HG02885 (cell line): ENCODE measurements around the gene SSH2.

ENCODE experiments used
- ATAC-seq: cut with Tn5 transposase; IDR thresholded peaks from one replicate; pipeline ENCODE4 v1.9.1; 2021; ENCODE audit warnings: mild to moderate bottlenecking; ENCODE audit not compliant: unreplicated experiment, poor library complexity

Gene SSH2

GRCh38 chr17:29718446-29719039 lies 211.5 kb downstream of the SSH2 start:
- ATAC-seq, result no peak

- ATAC-seq, result no peak
Measured at GRCh38 chr17:29717817-29718216, 212.2 kb downstream of the SSH2 start.

- ATAC-seq, result no peak
Measured at GRCh38 chr17:29716566-29716965, 213.5 kb downstream of the SSH2 start.

GRCh38 chr17:29715680-29716079 lies 214.3 kb downstream of the SSH2 start:
- ATAC-seq, result no peak

GRCh38 chr17:29714146-29714545 lies 215.9 kb downstream of the SSH2 start:
- no peak for ATAC-seq

- ATAC-seq, result no peak
Measured at GRCh38 chr17:29713626-29714025, 216.4 kb downstream of the SSH2 start.

GRCh38 chr17:29711588-29712385 lies 218.2 kb downstream of the SSH2 start:
- ATAC-seq, result no peak

GRCh38 chr17:29710891-29711418 lies 219.1 kb downstream of the SSH2 start:
- ATAC-seq, result no peak

- ATAC-seq, result no peak
Measured at GRCh38 chr17:29710520-29710884, 219.5 kb downstream of the SSH2 start.

- ATAC-seq, result no peak
Measured at GRCh38 chr17:29709866-29710519, 220.0 kb downstream of the SSH2 start.

- ATAC-seq, result peak; percentile 4
Measured at GRCh38 chr17:29707212-29707571, 222.8 kb downstream of the SSH2 start.

GRCh38 chr17:29706045-29706431 lies 224.0 kb downstream of the SSH2 start:
- ATAC-seq, result no peak

- ATAC-seq, result no peak
Measured at GRCh38 chr17:29705386-29705785, 224.6 kb downstream of the SSH2 start.

- ATAC-seq, result no peak
Measured at GRCh38 chr17:29699283-29699682, 230.7 kb downstream of the SSH2 start.

GRCh38 chr17:29698837-29699236 lies 231.2 kb downstream of the SSH2 start:
- ATAC-seq, result no peak

GRCh38 chr17:29698019-29698777 lies 231.8 kb downstream of the SSH2 start:
- no peak for ATAC-seq

GRCh38 chr17:29697371-29697770 lies 232.7 kb downstream of the SSH2 start:
- ATAC-seq, result no peak

GRCh38 chr17:29694918-29695563 lies 235.0 kb downstream of the SSH2 start:
- ATAC-seq, result no peak

GRCh38 chr17:29693751-29694150 lies 236.3 kb downstream of the SSH2 start:
- ATAC-seq, result no peak

- ATAC-seq, result no peak
Measured at GRCh38 chr17:29687596-29687995, 242.4 kb downstream of the SSH2 start.
